Natural killer cell (primary cell): ENCODE results near the gene RALGPS2. TPM values are rescaled to one million over a fixed set of nuclear protein-coding genes. Genes with fewer than 3 reads are reported as not detected.

Experiments
- ATAC-seq, 3 donors: fragments of 150-1000 bp in 2 of 3; fragments of 200-7000 bp in 1 of 3; cut with Tn5 transposase; 1 replicate in 1 of 3; 2 replicates in 2 of 3; pipeline ENCODE4 v1.10.0; 2021; ENCODE audit warnings: mild to moderate bottlenecking in 2 of 3, moderate library complexity in 2 of 3
- DNase-seq, 2 donors: peaks; one replicate each; pipeline versions ENCODE4 v3.0.0 to v3.0.0-alpha.2; 2013 to 2021; ENCODE audit warnings: mixed read lengths in 1 of 2
- H3K27ac ChIP-seq: one replicate; pipeline ENCODE4 v1.5.1; 2013; ENCODE audit warnings: mild to moderate bottlenecking, low read length
- H3K27me3 ChIP-seq: one replicate; pipeline ENCODE4 v1.6.1; 2013; ENCODE audit warnings: low read length; ENCODE audit not compliant: control insufficient read depth, insufficient read depth
- H3K36me3 ChIP-seq: one replicate; pipeline ENCODE4 v1.6.1; 2013; ENCODE audit warnings: low read length; ENCODE audit not compliant: control insufficient read depth, insufficient read depth
- H3K4me1 ChIP-seq: one replicate; pipeline ENCODE4 v1.6.1; 2013; ENCODE audit warnings: low read length; ENCODE audit not compliant: control insufficient read depth, insufficient read depth
- H3K4me3 ChIP-seq: one replicate; pipeline ENCODE4 v1.5.1; 2013; ENCODE audit warnings: low read length
- H3K9me3 ChIP-seq: one replicate; pipeline ENCODE4 v1.6.1; 2013; ENCODE audit warnings: low read length; ENCODE audit not compliant: control insufficient read depth, insufficient read depth
- H3K27ac Mint-ChIP-seq, 2 donors: one replicate each; pipeline ENCODE4 v1.8.0; 2022; ENCODE audit warnings: mild to moderate bottlenecking in 2 of 2, mixed read lengths in 2 of 2, moderate library complexity in 1 of 2
- H3K27me3 Mint-ChIP-seq, 2 donors: one replicate each; pipeline ENCODE4 v1.8.0; 2022; ENCODE audit warnings: low read depth in 2 of 2, mixed read lengths in 2 of 2
- H3K36me3 Mint-ChIP-seq: one replicate; pipeline ENCODE4 v1.8.0; 2022; ENCODE audit warnings: mixed read lengths
- H3K4me1 Mint-ChIP-seq, 2 donors: one replicate each; pipeline ENCODE4 v1.8.0; 2022; ENCODE audit warnings: mixed read lengths in 2 of 2
- H3K4me3 Mint-ChIP-seq: one replicate; pipeline ENCODE4 v1.8.0; 2022; ENCODE audit warnings: mild to moderate bottlenecking, moderate library complexity, mixed read lengths
- H3K9me3 Mint-ChIP-seq, 2 donors: one replicate each; pipeline ENCODE4 v1.8.0; 2022; ENCODE audit warnings: mixed read lengths in 2 of 2
- WGBS: methylation state at CpG from one replicate; pipeline ENCODE4 v1.1.7; 2013; ENCODE audit warnings: missing lambda C conversion rate; ENCODE audit not compliant: insufficient coverage; 5-methylcytosine and 5-hydroxymethylcytosine counted together
- intact Hi-C: fragments of 100-400 bp; cut with micrococcal nuclease; formaldehyde crosslinking; loops from one replicate; pipeline ENCODE4 v1.14.2; 2022
- total RNA-seq, 4 donors: library from RNA; stranded (reverse); fragments of 120-200 nt in 1 of 4; gene quantifications; one replicate each; pipeline versions ENCODE4 v1.2.3 to v1.2.4, GENCODE V29; 2013 to 2022
- TF ChIP-seq, protein P1 (sequence below): fragments of 200-600 bp; IDR thresholded peaks from one replicate; pipeline ENCODE4 v1.8.0; 2022; ENCODE audit warnings: antibody characterized with exemption

The RALGPS2 gene
- total RNA-seq, 3 donors from 2014 or later (not counting 1 experiment from before 2014, with no cell fraction given), result 11.1 to 12.4 (median 11.8) TPM

DNA sequence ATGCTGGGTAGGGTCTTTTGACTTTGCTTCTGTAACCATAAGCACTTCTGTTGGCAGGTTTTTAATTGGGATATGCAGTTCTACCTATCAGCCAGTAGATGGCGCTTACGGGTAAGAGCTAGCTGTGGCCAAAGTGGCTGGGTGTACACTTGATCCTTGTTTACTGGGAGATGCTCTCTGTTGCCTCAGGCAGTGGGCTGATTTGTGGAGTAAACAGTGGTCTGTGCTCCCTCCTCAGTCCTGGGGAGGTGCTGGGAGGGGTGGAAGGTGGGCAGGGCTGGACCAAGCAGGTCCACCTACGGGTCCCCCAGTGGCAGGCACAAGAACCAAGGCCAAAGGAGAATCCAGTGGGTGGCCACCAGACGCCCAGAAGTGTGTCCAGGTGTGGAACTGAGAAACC, 43.4 kb downstream of the RALGPS2 start:
- Mint-ChIP-seq H3K4me1 (peaks cover 0 to 5% of the 10 kb centered on the region in 2 donors), H3K27me3 (no peaks in the 10 kb centered on the region), H3K4me3 (no peak overlapping the region), H3K9me3 (peaks cover 5 to 10% of the 10 kb centered on the region in 2 donors), H3K36me3 (peaks cover 18% of the 10 kb centered on the region), H3K27ac (no peak overlapping the region)
- H3K27ac ChIP-seq, result no peak overlapping the region
- peak in 1 of 2 donors; percentile 63 for DNase-seq
- H3K36me3 ChIP-seq, result no peaks in the 10 kb centered on the region
- ATAC-seq, result peak in 2 of 3 donors; percentile 75 to 80
- no peak overlapping the region for H3K4me3 ChIP-seq
- H3K27me3 ChIP-seq, result no peaks in the 10 kb centered on the region
- intact Hi-C loops, result loop anchor here (5.0 kb wide), 1 partner anchor 234 kb away; no protein-coding TSS in a partner anchor
- TF ChIP-seq, protein P1, sequence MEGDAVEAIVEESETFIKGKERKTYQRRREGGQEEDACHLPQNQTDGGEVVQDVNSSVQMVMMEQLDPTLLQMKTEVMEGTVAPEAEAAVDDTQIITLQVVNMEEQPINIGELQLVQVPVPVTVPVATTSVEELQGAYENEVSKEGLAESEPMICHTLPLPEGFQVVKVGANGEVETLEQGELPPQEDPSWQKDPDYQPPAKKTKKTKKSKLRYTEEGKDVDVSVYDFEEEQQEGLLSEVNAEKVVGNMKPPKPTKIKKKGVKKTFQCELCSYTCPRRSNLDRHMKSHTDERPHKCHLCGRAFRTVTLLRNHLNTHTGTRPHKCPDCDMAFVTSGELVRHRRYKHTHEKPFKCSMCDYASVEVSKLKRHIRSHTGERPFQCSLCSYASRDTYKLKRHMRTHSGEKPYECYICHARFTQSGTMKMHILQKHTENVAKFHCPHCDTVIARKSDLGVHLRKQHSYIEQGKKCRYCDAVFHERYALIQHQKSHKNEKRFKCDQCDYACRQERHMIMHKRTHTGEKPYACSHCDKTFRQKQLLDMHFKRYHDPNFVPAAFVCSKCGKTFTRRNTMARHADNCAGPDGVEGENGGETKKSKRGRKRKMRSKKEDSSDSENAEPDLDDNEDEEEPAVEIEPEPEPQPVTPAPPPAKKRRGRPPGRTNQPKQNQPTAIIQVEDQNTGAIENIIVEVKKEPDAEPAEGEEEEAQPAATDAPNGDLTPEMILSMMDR, result peak; percentile 70
- 68% methylated on average over 4 of the region's 4 CpGs for WGBS
- H3K9me3 ChIP-seq, result peaks cover 24% of the 10 kb centered on the region
- H3K4me1 ChIP-seq, result no peaks in the 10 kb centered on the region

DNA sequence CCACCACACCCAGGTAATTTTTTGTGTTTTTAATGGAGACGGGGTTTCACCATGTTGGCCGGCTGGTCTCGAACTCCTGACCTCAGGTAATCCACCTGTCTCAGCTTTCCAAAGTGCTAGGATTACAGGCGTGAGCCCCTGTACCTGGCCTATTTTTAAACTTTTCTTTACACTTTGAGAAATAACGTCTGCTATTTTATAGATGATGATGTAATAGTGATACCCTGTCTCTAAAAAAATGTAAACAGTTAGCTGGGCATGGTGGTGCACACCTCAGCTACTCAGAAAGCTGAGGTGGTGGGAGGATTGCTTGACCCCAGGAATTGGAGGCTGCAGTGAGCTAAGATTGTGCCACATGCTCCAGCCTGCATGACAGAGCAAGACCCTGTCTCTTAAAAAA, 47.9 kb downstream of the RALGPS2 start:
- H3K27me3 ChIP-seq, result no peaks in the 10 kb centered on the region
- WGBS, result 90% methylated on average over 5 of the region's 5 CpGs
- TF ChIP-seq, protein P1, result no peak
- H3K36me3 Mint-ChIP-seq, result no peaks in the 10 kb centered on the region
- no peak overlapping the region for H3K4me3 Mint-ChIP-seq
- H3K9me3 Mint-ChIP-seq, result no peaks in the 10 kb centered on the region
- H3K27me3 Mint-ChIP-seq, result no peaks in the 10 kb centered on the region
- intact Hi-C loops, result no loop called here
- DNase-seq (no peak), ATAC-seq (no peak)
- peaks cover 12% of the 10 kb centered on the region for H3K9me3 ChIP-seq
- no peaks in the 10 kb centered on the region for H3K4me1 ChIP-seq
- H3K4me1 Mint-ChIP-seq, result peaks cover 0 to 5% of the 10 kb centered on the region in 2 donors
- no peak overlapping the region for H3K4me3 ChIP-seq
- no peaks in the 10 kb centered on the region for H3K36me3 ChIP-seq
- H3K27ac Mint-ChIP-seq, result no peak overlapping the region
- H3K27ac ChIP-seq, result no peak overlapping the region

DNA sequence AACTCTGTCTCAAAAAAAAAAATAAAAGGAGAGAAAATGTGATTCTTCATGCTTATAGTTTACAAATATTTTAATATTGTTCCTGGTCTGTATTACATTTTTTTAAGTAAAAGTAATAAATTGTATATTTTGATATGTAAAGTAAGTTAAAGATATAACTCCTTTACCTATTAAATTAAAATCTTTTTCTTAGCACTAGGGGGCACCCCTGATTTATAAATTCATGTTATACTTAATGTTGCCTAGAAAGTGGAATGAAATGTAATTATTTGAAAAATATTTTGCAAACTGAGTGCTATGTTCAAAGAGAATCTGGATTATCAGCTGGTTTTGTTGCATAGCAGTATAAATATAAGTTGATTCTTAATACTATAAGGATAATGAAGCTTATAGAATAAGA, 49.2 kb downstream of the RALGPS2 start:
- Histone ChIP-seq H3K4me1 (no peaks in the 10 kb centered on the region), H3K27ac (no peak overlapping the region), H3K9me3 (peaks cover 2% of the 10 kb centered on the region), H3K36me3 (no peaks in the 10 kb centered on the region), H3K27me3 (no peaks in the 10 kb centered on the region), H3K4me3 (no peak overlapping the region)
- DNase-seq, result peak in 1 of 2 donors; percentile 37
- Mint-ChIP-seq H3K4me3 (no peak overlapping the region), H3K36me3 (no peaks in the 10 kb centered on the region), H3K4me1 (peaks cover 0 to 4% of the 10 kb centered on the region in 2 donors), H3K27ac (no peak overlapping the region), H3K9me3 (no peaks in the 10 kb centered on the region), H3K27me3 (no peaks in the 10 kb centered on the region)
- no peak for ATAC-seq
- TF ChIP-seq, protein P1, result peak; percentile 30
- intact Hi-C loops, result loop anchor here (2.0 kb wide), 1 partner anchor 595 kb away; no protein-coding TSS in a partner anchor

DNA sequence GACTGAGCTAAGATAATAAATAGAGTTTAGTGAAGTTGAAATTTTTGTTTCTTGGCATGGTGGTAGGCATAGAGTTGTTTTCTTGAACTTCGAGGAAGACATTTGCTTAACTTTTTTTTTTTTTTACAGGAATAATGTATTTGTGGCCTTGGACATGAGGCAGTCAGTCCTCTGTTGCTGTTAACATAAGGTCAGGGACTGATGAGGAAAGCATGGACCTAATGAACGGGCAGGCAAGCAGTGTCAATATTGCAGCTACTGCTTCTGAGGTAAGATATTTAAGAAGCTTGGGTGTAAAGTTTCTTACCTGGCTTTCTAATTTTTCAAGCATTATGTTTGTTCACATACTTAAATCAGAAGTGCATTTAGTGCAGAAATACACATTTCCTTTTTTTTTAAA, 51.5 kb downstream of the RALGPS2 start:
- H3K36me3 Mint-ChIP-seq, result no peaks in the 10 kb centered on the region
- H3K36me3 ChIP-seq, result no peaks in the 10 kb centered on the region

More for the DNA sequence above, 51.5 kb downstream of the RALGPS2 start:
- Histone ChIP-seq H3K9me3 (no peaks in the 10 kb centered on the region), H3K4me1 (no peaks in the 10 kb centered on the region), H3K27me3 (no peaks in the 10 kb centered on the region), H3K27ac (no peak overlapping the region), H3K4me3 (no peak overlapping the region)
- no peak for ATAC-seq
- intact Hi-C loops, result no loop called here
- DNase-seq, result no peak
- no peaks in the 10 kb centered on the region for H3K27me3 Mint-ChIP-seq
- peaks cover 0 to 6% of the 10 kb centered on the region in 2 donors for H3K4me1 Mint-ChIP-seq
- 90% methylated on average over 2 of the region's 2 CpGs for WGBS
- no peak overlapping the region for H3K27ac Mint-ChIP-seq
- no peak overlapping the region for H3K4me3 Mint-ChIP-seq
- H3K9me3 Mint-ChIP-seq, result no peaks in the 10 kb centered on the region
- TF ChIP-seq, protein P1, result no peak
